ENCODE data around the gene TBC1D22B.

- TF ChIP-seq, protein P1, sequence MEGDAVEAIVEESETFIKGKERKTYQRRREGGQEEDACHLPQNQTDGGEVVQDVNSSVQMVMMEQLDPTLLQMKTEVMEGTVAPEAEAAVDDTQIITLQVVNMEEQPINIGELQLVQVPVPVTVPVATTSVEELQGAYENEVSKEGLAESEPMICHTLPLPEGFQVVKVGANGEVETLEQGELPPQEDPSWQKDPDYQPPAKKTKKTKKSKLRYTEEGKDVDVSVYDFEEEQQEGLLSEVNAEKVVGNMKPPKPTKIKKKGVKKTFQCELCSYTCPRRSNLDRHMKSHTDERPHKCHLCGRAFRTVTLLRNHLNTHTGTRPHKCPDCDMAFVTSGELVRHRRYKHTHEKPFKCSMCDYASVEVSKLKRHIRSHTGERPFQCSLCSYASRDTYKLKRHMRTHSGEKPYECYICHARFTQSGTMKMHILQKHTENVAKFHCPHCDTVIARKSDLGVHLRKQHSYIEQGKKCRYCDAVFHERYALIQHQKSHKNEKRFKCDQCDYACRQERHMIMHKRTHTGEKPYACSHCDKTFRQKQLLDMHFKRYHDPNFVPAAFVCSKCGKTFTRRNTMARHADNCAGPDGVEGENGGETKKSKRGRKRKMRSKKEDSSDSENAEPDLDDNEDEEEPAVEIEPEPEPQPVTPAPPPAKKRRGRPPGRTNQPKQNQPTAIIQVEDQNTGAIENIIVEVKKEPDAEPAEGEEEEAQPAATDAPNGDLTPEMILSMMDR (conservative IDR thresholded peaks at IDR 0.05; ENCODE audit: low read length): no peak
- no peak for TF ChIP-seq EZH2phosphoT487 (IDR thresholded peaks at IDR 0.05; ENCODE audit: borderline replicate concordance)
Observed at GRCh38 chr6:37354526-37355384, 97.2 kb downstream of the TBC1D22B start.

All from Loucy (cell line).